Activated naive CD4-positive, alpha-beta T cell treated with anti-CD3 and anti-CD28 coated beads, Interleukin-2, amount 50 U/mL, for 24 hours (primary cell): Measurements from ENCODE around the gene RAI2.

Source experiments
- H3K27ac Mint-ChIP-seq: one replicate; pipeline ENCODE4 v1.8.0; 2021; ENCODE audit warnings: mild to moderate bottlenecking, mixed read lengths
- H3K27me3 Mint-ChIP-seq: one replicate; pipeline ENCODE4 v1.8.0; 2021; ENCODE audit warnings: mixed read lengths
- H3K36me3 Mint-ChIP-seq: one replicate; pipeline ENCODE4 v1.8.0; 2021; ENCODE audit warnings: mixed read lengths
- H3K4me1 Mint-ChIP-seq: one replicate; pipeline ENCODE4 v1.8.0; 2021; ENCODE audit warnings: mixed read lengths
- H3K4me3 Mint-ChIP-seq: one replicate; pipeline ENCODE4 v1.8.0; 2021; ENCODE audit warnings: mild to moderate bottlenecking, mixed read lengths
- H3K9me3 Mint-ChIP-seq: one replicate; pipeline ENCODE4 v1.8.0; 2021; ENCODE audit warnings: mixed read lengths

Gene RAI2

DNA sequence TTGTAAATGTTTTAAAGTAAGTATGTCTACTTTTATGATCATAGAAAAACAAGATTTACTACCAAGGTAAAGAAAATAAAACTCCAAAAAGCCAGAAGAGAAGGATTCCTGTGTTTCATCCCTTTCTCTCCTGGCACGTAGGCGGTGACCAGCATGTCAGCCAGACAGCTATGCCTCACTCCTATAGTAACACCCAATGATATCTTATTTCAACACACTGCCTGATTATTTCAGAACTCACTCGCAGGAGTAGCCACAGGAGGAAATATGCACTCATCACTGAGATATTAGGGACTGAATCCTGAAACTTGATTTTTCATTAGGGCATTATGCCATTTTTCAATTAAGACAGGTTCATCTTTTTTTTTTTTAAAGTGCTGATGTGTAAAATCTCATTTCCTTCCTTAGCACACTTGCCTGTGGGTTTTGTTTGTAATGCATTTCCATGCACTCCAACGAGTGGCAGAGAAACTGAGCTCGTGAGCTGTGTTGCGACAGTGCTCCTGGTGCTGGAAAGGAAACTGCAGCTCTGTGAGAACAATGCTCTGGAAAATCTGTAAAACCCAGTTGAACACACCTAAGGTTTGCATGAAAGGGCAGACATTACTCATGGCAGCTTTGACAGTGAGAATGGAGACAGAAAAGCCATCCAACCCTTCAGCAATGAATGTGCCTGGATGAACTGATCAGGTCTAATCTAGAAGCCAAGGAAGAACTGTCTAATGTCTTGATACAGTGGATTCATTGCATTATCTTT is 18.2 kb downstream of the RAI2 start:
- H3K4me1 Mint-ChIP-seq: no peaks in the 10 kb centered on the region
- no peaks in the 10 kb centered on the region for H3K27me3 Mint-ChIP-seq
- H3K9me3 Mint-ChIP-seq: no peaks in the 10 kb centered on the region
- no peaks in the 10 kb centered on the region for H3K36me3 Mint-ChIP-seq
- no peak overlapping the region for H3K27ac Mint-ChIP-seq
- H3K4me3 Mint-ChIP-seq: no peak overlapping the region

DNA sequence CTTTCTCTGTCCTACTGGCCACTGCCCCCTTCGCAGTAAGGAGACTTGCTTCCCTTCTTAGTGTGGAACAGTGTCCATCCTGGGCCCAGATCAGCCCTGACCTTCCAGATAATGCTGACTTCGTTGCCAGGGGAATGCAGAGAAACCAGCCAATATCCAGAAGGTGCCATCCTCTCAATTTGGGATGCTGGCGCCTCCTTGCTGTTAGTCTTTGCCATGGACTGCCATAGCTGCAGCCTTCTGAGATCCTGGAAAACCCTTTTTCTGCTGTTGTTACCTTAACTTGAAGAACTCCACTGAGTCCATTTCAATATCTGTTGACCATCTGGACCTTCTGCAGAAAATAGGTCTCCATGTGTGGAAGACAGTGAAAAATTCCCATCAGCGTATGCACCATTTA is 21.8 kb downstream of the RAI2 start:
- Mint-ChIP-seq H3K9me3 (no peaks in the 10 kb centered on the region), H3K4me3 (no peak overlapping the region), H3K27me3 (no peaks in the 10 kb centered on the region), H3K36me3 (no peaks in the 10 kb centered on the region), H3K27ac (no peak overlapping the region), H3K4me1 (no peaks in the 10 kb centered on the region)

DNA sequence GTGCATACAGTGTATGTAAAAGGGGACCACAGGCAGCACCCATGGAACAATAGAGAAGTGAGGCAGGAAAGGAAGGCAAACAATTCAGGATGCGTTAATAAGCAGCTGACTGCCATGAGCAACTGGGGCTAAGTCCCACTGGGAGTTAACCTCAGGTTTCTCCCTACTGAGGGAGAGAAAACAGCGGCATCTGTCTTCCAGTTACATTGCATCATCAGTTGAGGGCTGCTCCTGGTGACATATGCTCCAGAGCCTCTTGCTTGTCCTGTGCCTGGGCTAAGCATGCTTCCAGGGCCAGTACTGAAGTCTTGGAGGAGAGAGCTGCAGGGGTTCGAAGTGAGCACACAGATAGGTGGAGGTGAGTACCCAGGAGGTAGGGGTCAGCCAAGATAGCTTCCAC is 24.3 kb downstream of the RAI2 start:
- Mint-ChIP-seq H3K4me3 (no peak overlapping the region), H3K27ac (no peak overlapping the region), H3K36me3 (no peaks in the 10 kb centered on the region), H3K9me3 (no peaks in the 10 kb centered on the region), H3K4me1 (no peaks in the 10 kb centered on the region), H3K27me3 (no peaks in the 10 kb centered on the region)

DNA sequence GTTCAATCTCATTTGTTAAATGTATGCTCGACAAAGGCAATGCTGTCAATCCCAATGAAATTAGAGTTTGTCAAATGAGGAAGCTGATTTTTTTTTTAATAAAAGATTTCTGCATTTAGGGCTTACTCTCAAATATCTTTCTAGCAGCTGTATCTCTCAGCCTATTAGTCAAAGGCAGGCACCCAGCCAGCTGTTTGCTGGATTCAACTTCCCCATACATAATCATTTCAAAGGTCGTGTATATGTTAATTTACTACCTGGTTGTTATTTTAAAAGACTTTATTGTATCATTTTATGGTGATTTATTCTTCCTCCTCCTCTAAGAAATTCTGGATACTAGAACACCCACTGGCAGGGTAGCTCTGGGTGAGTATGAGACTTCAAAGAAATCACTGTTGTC is 27.1 kb downstream of the RAI2 start:
- H3K36me3 Mint-ChIP-seq: no peaks in the 10 kb centered on the region
- H3K9me3 Mint-ChIP-seq: no peaks in the 10 kb centered on the region
- H3K4me3 Mint-ChIP-seq: no peak overlapping the region
- H3K4me1 Mint-ChIP-seq: no peaks in the 10 kb centered on the region
- H3K27me3 Mint-ChIP-seq: no peaks in the 10 kb centered on the region
- H3K27ac Mint-ChIP-seq: no peak overlapping the region

DNA sequence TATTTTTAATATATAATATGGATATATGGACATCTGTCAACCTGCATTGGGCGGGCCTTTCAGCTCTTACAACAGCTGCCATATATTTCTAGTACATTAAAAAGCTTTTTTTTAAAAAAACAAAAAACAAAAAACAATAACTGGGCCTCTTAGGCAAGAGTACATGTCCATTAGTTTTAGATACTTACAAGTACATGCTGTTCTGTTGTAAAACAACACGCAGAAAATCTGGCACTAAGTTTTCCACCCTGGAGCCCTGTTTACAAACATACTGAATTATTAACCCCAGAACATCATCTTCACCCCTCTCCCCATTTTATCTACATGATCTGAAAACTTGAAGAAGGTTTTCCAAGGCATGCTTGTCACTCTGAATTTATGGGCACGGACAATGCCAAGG is 29.8 kb downstream of the RAI2 start:
- Mint-ChIP-seq H3K4me1 (no peaks in the 10 kb centered on the region), H3K27me3 (no peaks in the 10 kb centered on the region), H3K9me3 (no peaks in the 10 kb centered on the region), H3K4me3 (no peak overlapping the region), H3K36me3 (no peaks in the 10 kb centered on the region), H3K27ac (no peak overlapping the region)

DNA sequence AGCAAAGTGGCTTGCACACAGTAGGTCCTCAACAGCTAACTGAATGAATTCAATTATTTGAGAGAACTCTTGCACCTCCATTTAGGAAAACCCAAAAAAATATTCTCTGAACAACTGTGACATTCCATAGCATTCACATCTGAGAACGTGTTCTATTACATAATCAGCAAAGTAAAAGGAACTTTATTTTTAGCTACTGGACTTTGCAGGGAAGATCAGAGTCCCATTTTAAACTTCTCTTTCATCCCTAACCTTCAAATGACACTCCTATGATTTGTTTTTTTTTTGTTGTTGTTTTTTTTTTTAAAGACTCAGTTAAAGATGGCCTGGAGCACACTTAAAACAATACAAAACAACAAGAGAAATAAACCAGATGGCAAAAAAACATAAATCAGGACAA is 30.9 kb downstream of the RAI2 start:
- H3K4me3 Mint-ChIP-seq: no peak overlapping the region
- no peaks in the 10 kb centered on the region for H3K9me3 Mint-ChIP-seq
- no peaks in the 10 kb centered on the region for H3K4me1 Mint-ChIP-seq
- no peaks in the 10 kb centered on the region for H3K27me3 Mint-ChIP-seq
- H3K36me3 Mint-ChIP-seq: no peaks in the 10 kb centered on the region
- no peak overlapping the region for H3K27ac Mint-ChIP-seq

DNA sequence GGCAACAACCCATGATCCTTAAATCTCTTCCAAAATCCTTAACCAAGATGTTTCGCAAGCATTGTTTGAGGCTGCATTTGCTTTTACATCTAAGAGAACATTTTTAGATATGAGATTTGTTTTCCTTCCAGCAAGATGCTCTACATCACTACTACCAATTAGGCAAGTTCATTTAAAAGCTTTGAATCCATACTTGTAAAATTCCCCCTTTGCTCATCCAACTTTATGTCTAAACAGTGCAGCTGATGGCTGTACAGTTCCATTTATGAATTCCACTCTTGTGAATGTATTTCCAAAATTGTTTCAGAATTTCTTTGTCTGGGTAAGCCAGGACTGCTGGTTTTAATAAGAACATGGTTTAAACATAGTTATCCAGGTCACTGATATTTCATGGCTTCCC is 31.5 kb downstream of the RAI2 start:
- Mint-ChIP-seq H3K36me3 (no peaks in the 10 kb centered on the region), H3K4me1 (no peaks in the 10 kb centered on the region), H3K27ac (no peak overlapping the region), H3K4me3 (no peak overlapping the region), H3K9me3 (no peaks in the 10 kb centered on the region), H3K27me3 (no peaks in the 10 kb centered on the region)

DNA sequence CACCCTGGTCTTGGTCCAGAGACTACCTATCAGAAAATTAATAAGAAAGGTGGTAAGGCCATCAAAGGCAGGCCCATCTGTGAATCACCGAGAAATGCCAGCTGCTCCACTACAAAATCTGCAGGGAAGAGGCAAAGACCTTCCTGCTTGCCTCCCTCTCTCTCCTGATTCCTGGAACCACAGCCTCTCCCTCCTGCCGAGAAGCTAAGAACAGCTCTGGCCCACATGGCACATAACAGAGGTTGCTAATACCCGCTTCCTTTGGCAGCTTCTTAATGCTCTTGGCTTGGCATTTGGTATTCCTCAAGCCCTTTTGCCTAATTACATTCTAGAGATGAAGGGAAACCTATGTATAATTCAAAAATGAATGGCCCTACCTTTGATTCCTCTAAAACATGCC is 32.9 kb downstream of the RAI2 start:
- H3K36me3 Mint-ChIP-seq: no peaks in the 10 kb centered on the region
- H3K4me3 Mint-ChIP-seq: no peak overlapping the region
- H3K4me1 Mint-ChIP-seq: no peaks in the 10 kb centered on the region
- H3K9me3 Mint-ChIP-seq: no peaks in the 10 kb centered on the region
- H3K27me3 Mint-ChIP-seq: no peaks in the 10 kb centered on the region
- H3K27ac Mint-ChIP-seq: no peak overlapping the region

DNA sequence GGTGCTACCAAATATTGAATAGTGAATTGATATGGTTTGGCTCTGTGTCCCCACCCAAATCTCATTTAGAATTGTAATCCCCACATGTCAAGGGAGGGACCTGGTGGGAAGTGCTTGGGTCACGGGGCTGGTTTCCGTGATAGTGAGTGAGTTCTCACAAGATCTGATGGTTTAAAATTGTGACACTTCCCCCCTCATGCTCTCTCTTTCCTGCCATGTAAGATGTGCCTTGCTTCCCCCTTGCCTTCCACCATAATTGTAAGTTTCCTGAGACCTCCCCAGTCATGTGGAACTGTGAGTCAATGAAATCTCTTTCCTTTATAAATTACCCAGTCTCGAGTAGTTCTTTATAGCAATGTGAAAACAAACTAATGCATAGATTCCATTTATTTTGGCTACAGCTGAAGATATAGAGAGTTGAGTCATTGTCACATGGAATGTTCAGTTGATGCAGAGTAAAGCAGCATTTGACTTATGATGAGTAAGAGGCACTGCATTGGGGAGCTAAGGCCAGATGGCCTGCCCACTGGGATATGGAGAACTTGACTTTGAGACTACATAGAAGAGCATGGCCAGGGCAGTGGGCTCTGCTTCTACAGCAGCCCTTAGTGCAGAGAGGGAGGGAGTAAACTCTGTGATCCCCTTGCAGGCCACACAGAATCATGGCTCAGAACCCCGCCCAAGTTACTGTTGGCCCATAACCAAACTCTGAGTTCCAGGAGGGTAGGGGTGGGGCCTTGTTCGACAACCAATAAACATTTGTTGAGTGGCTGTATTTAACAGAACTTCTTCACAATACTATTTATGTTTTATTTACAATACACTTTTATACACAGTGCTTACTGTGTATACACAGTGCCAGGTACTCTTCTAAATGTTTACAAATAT is 34.2 kb downstream of the RAI2 start:
- Mint-ChIP-seq H3K27ac (no peak overlapping the region), H3K27me3 (no peaks in the 10 kb centered on the region), H3K4me3 (no peak overlapping the region), H3K9me3 (no peaks in the 10 kb centered on the region), H3K36me3 (no peaks in the 10 kb centered on the region), H3K4me1 (no peaks in the 10 kb centered on the region)

DNA sequence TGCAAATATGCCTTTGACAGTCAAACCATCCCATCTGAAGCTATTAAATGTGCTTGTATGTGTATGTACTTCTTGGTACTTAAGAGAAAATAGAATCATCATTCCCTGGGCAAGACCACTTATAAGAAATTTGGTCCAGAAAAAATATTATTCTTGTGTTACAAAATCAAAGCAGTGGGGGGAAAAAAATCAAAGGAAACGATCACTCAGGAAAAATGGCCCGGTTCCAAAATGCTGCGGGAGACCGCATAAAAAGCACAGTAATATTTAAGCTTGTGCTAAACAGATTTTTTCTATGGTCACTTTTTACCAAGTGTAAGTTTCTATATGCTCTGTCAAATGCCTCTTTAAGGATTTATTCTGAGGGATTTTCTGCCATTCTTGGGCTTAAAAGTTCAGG is 36.1 kb downstream of the RAI2 start:
- H3K27me3 Mint-ChIP-seq: no peaks in the 10 kb centered on the region
- no peaks in the 10 kb centered on the region for H3K9me3 Mint-ChIP-seq
- no peak overlapping the region for H3K4me3 Mint-ChIP-seq
- no peaks in the 10 kb centered on the region for H3K4me1 Mint-ChIP-seq
- no peaks in the 10 kb centered on the region for H3K36me3 Mint-ChIP-seq
- H3K27ac Mint-ChIP-seq: no peak overlapping the region

DNA sequence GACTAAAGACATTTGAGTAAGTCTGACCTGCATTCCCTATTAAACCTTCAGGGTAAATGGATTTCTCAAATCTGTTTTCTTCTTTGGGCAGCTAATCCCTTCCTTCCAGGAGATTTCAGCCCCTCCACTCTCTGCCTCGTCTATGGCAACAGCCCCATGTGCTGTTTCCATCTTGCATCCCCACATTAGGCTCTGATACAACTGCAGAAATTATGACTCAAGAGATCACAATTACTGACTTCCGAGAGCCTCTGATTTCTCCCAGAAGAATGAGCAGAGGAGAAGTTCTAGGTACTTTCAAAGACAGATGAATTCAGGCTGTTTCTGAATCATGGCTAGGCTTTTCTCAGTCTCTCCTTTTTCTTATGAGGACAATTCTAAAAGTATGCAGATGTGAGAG is 38.7 kb downstream of the RAI2 start:
- no peak overlapping the region for H3K4me3 Mint-ChIP-seq
- H3K9me3 Mint-ChIP-seq: no peaks in the 10 kb centered on the region
- no peak overlapping the region for H3K27ac Mint-ChIP-seq
- no peaks in the 10 kb centered on the region for H3K36me3 Mint-ChIP-seq
- H3K27me3 Mint-ChIP-seq: no peaks in the 10 kb centered on the region
- no peaks in the 10 kb centered on the region for H3K4me1 Mint-ChIP-seq

DNA sequence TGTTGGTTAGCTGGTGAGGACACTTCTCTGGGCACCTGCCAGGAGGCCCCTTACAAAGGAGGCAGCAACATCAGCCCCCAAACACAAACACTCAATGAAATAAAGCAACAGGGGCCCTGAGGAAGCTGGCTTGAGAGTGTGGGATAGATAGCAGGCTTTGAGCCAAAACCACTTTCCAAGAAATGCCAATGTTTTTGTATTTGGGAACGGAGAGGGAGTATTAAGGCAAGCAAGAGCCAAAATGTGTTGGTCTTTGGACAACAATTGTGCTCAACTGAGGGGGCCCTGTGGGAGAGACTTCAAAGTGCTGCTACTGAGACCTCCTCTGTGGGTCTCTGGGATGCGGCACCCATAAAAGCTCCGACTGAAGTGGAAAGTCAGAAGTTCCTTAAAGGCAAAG is 41.0 kb downstream of the RAI2 start:
- no peaks in the 10 kb centered on the region for H3K27me3 Mint-ChIP-seq
- H3K27ac Mint-ChIP-seq: no peak overlapping the region
- no peaks in the 10 kb centered on the region for H3K36me3 Mint-ChIP-seq
- H3K9me3 Mint-ChIP-seq: no peaks in the 10 kb centered on the region
- no peak overlapping the region for H3K4me3 Mint-ChIP-seq
- H3K4me1 Mint-ChIP-seq: no peaks in the 10 kb centered on the region

DNA sequence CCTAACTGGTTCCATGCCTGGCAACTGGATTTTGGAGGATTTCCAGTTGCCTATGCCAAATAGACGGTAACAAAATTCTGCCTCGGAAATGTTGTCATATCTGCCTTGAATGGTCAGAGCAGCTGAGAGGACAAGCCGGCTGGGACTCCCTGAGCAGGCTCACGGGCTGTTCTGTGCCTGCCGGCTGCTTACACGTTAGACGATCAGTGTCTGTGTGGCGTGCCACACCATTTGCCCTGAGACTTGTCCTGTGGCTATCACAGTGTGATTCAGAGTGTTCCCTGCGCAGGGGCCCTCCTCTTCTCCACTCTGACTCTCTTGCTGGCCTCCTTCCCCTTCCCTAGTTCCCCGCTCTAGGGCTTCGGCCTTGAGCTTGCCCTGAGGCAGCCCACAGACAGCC is 42.4 kb downstream of the RAI2 start:
- Mint-ChIP-seq H3K4me1 (no peaks in the 10 kb centered on the region), H3K36me3 (no peaks in the 10 kb centered on the region), H3K27me3 (no peaks in the 10 kb centered on the region), H3K9me3 (no peaks in the 10 kb centered on the region), H3K4me3 (no peak overlapping the region), H3K27ac (no peak overlapping the region)

DNA sequence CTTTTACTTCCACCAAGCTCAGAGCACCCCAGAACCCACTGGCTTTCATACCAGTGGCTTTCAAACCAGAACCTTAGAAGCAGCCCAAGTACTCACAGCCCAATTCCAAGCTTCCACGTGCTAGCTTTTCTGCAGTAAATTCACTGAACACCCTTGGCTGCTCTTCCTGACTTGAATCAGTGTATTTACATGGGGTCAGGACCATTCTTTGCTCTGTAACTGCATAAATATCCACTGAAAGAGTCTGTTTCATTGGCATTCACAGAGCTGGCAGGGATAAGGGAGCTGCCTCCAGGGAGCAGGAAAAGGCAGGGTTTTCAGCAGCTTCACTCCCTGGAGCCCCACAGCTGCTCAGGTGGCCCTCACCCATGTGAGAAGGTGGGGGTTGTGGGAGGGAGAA is 43.8 kb downstream of the RAI2 start:
- no peaks in the 10 kb centered on the region for H3K36me3 Mint-ChIP-seq
- H3K4me3 Mint-ChIP-seq: no peak overlapping the region
- H3K4me1 Mint-ChIP-seq: no peaks in the 10 kb centered on the region
- no peak overlapping the region for H3K27ac Mint-ChIP-seq
- no peaks in the 10 kb centered on the region for H3K9me3 Mint-ChIP-seq
- no peaks in the 10 kb centered on the region for H3K27me3 Mint-ChIP-seq

DNA sequence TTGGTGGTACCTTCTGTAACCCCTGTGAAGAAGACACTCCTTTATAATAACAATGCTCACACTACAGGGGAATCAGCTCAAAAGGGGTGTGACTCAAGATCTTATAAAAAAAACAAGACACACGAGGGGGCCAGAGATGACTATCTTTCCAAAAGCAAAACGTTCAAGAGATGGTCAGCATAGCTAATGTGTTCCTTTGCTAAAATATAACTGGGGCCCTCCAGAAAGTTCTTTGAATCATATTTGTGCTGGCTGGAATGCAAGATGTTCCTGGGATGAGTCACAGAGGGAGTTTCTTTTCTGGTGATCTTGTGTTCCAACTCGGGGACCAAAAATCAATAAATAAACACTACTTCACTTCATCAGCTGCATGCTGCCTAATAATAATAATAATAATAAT is 46.5 kb downstream of the RAI2 start:
- Mint-ChIP-seq H3K27me3 (no peaks in the 10 kb centered on the region), H3K9me3 (no peaks in the 10 kb centered on the region), H3K4me3 (no peak overlapping the region), H3K36me3 (no peaks in the 10 kb centered on the region), H3K4me1 (no peaks in the 10 kb centered on the region), H3K27ac (no peak overlapping the region)

DNA sequence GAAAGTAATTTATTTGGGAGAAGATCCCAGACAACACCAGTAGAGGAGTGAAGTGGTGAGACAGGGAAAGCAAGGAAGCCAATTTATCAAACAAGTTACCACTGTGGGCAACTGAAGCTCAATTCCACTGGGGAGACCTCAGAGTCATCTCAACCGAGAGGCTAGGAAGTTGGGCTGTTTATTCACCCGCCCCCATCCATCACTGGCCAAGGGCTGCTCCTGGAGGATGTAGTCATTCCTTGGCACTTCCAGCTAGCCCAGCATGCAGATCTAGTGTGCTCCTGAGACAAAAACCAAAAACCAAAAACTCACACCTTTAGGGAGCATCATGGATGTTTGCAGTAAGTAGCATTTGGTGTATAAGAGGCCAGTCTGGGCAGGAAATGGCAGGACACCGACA is 47.0 kb downstream of the RAI2 start:
- H3K27me3 Mint-ChIP-seq: no peaks in the 10 kb centered on the region
- no peaks in the 10 kb centered on the region for H3K4me1 Mint-ChIP-seq
- no peak overlapping the region for H3K4me3 Mint-ChIP-seq
- no peaks in the 10 kb centered on the region for H3K9me3 Mint-ChIP-seq
- no peaks in the 10 kb centered on the region for H3K36me3 Mint-ChIP-seq
- H3K27ac Mint-ChIP-seq: no peak overlapping the region
